Uterus (tissue), 4 donors: ENCODE results near the gene GABRG3. TPM values are rescaled to one million over a fixed set of nuclear protein-coding genes. Genes with fewer than 3 reads are reported as not detected.

ENCODE experiments used
- DNase-seq, 2 donors: peaks; one replicate each; pipeline ENCODE4 v3.0.0-alpha.2; 2019 to 2020
- H3K27ac ChIP-seq, 2 donors: fragments of 200-600 bp; sonication (generic); 1 replicate in 1 of 2; 2 replicates in 1 of 2; pipeline ENCODE4 v1.5.1; 2016 to 2018
- H3K27me3 ChIP-seq, 2 donors: fragments of 200-600 bp; sonication (generic); one replicate each; pipeline ENCODE4 v1.5.1; 2018 to 2019; ENCODE audit warnings: control low read depth in 1 of 2
- H3K36me3 ChIP-seq, 2 donors: fragments of 200-600 bp; sonication (generic); one replicate each; pipeline ENCODE4 v1.5.1; 2019; ENCODE audit warnings: control low read depth in 1 of 2
- H3K4me1 ChIP-seq, 2 donors: fragments of 200-600 bp; sonication (generic); one replicate each; pipeline ENCODE4 v1.5.1; 2018 to 2019; ENCODE audit warnings: control low read depth in 1 of 2
- H3K4me3 ChIP-seq, 2 donors: fragments of 200-600 bp; sonication (generic); 1 replicate in 1 of 2; 2 replicates in 1 of 2; pipeline ENCODE4 v1.5.1; 2018 to 2019; ENCODE audit warnings: mild to moderate bottlenecking in 1 of 2
- H3K9me3 ChIP-seq, 2 donors: fragments of 200-600 bp; sonication (generic); one replicate each; pipeline ENCODE4 v1.5.1; 2019; ENCODE audit warnings: control low read depth in 1 of 2
- POLR2A ChIP-seq, 2 donors: fragments of 450-650 bp; IDR thresholded peaks; one replicate each; pipeline ENCODE4 v1.6.1; 2016; ENCODE audit warnings: antibody characterized with exemption in 2 of 2, mild to moderate bottlenecking in 1 of 2, moderate library complexity in 1 of 2
- intact Hi-C: fragments of 100-400 bp; cut with DNase I; formaldehyde crosslinking; loops from one replicate; pipeline ENCODE4 v1.15.1; 2023; ENCODE audit warnings: low total_unique reads
- total RNA-seq, 4 donors: library from RNA; depleted of rRNA in 3 of 4; stranded (reverse); fragments of >200 nt in 3 of 4; gene quantifications; one replicate each; pipeline versions ENCODE4 v1.1.0 to v1.2.4, GENCODE V29; 2014 to 2023
- TF ChIP-seq, protein P1 (sequence below), 4 experiments: fragments of 200-600 bp in 2 of 4; fragments of 450-650 bp in 2 of 4; sonication (generic) in 2 of 4; IDR thresholded peaks; one replicate each; pipeline ENCODE4 v1.5.1; 2016 to 2019; ENCODE audit warnings: antibody characterized with exemption in 4 of 4, mild to moderate bottlenecking in 2 of 4, moderate library complexity in 1 of 4
- donor health status: DM: yes; HTN: yes; CAD: no.

GABRG3 gene
- total RNA-seq, 4 donors from 2014 or later, result 3.0 TPM; not detected in 3

DNA sequence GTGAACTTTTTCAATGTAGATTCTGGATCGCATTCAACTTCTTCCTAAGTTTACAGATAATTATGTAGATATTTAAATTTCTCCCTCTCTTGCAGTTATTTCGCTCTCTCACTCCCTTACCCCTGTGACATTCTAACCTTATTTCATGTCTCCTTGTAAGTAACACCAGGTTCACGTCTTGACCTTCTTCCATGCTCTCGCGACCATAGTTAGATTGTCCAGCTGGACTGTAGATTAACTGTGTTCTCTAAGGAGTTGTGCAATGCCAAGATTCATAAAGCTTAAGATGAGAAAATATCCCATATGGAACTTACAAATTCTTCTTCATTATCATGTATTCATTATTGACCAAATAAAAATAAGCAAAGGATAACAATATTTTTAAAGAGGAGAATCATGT is 430.5 kb downstream of the GABRG3 start:
- intact Hi-C loops, result no loop called here
- H3K4me1 ChIP-seq, result no peaks in the 10 kb centered on the region
- TF ChIP-seq, protein P1, sequence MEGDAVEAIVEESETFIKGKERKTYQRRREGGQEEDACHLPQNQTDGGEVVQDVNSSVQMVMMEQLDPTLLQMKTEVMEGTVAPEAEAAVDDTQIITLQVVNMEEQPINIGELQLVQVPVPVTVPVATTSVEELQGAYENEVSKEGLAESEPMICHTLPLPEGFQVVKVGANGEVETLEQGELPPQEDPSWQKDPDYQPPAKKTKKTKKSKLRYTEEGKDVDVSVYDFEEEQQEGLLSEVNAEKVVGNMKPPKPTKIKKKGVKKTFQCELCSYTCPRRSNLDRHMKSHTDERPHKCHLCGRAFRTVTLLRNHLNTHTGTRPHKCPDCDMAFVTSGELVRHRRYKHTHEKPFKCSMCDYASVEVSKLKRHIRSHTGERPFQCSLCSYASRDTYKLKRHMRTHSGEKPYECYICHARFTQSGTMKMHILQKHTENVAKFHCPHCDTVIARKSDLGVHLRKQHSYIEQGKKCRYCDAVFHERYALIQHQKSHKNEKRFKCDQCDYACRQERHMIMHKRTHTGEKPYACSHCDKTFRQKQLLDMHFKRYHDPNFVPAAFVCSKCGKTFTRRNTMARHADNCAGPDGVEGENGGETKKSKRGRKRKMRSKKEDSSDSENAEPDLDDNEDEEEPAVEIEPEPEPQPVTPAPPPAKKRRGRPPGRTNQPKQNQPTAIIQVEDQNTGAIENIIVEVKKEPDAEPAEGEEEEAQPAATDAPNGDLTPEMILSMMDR (IDR thresholded peaks at IDR 0.05), result no peak
- TF ChIP-seq POLR2A (IDR thresholded peaks at IDR 0.05), result no peak
- no peaks in the 10 kb centered on the region for H3K9me3 ChIP-seq
- no peak overlapping the region for H3K4me3 ChIP-seq
- no peaks in the 10 kb centered on the region for H3K36me3 ChIP-seq
- no peak for DNase-seq
- no peak overlapping the region for H3K27ac ChIP-seq
- H3K27me3 ChIP-seq, result no peaks in the 10 kb centered on the region

DNA sequence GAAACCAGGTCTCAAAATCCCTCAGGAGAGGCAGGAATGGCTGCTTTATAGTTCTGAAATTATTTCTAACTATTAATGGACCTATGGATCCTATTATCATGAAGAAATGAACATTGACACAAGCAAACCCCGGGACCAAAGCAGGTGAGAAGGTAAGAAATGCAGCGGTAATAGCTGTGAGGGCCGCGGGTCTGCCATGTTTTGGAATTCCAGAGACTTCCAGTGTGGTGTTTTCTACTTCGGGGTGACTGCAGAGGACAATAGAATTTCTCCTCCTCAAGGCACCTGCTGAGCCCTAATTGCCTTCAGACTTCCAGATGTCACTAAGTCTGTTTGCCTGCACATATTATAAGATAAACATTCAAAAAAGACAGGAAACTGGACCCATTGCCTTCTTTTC is 437.4 kb downstream of the GABRG3 start:
- H3K4me3 ChIP-seq, result no peak overlapping the region
- no peaks in the 10 kb centered on the region for H3K4me1 ChIP-seq
- H3K27ac ChIP-seq, result no peak overlapping the region
- no peaks in the 10 kb centered on the region for H3K9me3 ChIP-seq
- no peak for DNase-seq
- H3K27me3 ChIP-seq, result no peaks in the 10 kb centered on the region
- TF ChIP-seq, protein P1 (IDR thresholded peaks at IDR 0.05), result no peak
- TF ChIP-seq POLR2A (IDR thresholded peaks at IDR 0.05), result no peak
- no peaks in the 10 kb centered on the region for H3K36me3 ChIP-seq
- intact Hi-C loops, result no loop called here

DNA sequence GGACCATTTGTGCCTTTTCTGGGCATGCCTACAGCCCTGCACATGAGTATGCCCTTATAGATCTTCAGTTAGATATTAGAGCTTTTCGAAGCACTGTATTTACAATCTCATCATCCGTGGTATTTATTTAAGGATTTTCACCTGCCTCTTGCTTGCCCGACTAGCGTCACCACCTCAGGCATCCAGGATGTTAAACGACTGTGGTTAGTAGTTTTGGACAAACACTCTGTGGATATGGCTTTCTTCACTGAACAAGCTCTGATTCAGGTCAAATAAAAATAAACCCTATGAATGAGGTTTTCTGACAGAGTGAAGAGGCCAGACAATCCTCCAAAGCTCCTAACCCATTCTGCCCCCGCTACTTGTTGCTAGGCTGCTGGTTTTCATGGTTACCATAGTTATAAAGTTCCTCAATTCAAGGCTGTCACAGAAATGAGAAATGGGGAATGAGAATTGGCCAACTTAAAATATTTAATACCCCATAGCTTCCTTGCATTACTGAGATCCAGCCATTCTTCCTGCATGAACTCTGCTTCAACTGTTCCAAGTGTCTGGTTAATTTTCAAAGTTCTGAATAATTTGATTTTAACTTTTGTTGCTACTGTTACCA is 440.1 kb downstream of the GABRG3 start:
- no peak for DNase-seq
- no peaks in the 10 kb centered on the region for H3K4me1 ChIP-seq
- TF ChIP-seq, protein P1 (IDR thresholded peaks at IDR 0.05), result no peak
- TF ChIP-seq POLR2A (IDR thresholded peaks at IDR 0.05), result no peak
- H3K27ac ChIP-seq, result no peak overlapping the region
- intact Hi-C loops, result no loop called here
- no peaks in the 10 kb centered on the region for H3K27me3 ChIP-seq
- no peaks in the 10 kb centered on the region for H3K9me3 ChIP-seq
- H3K36me3 ChIP-seq, result no peaks in the 10 kb centered on the region
- H3K4me3 ChIP-seq, result no peak overlapping the region

DNA sequence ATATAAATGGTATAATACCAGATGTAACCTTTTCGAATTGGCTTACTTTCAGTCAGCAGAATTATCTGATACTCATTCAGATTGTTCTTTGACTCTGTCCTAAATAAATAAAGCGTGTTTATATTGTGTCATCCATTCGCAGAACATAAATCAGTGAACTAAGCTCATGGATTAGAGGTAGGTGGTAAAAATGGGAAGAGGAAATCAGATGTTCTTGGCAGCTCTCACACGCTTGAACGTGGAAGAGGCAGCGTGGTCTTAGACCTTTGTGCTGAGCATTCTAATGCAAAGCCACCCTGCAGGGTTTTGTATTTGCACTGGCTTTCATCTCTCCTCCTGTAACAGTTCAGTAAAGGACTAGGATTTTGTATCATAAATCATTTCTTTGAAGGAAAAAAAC is 441.4 kb downstream of the GABRG3 start:
- no peaks in the 10 kb centered on the region for H3K9me3 ChIP-seq
- no peaks in the 10 kb centered on the region for H3K36me3 ChIP-seq
- TF ChIP-seq POLR2A (IDR thresholded peaks at IDR 0.05), result no peak
- TF ChIP-seq, protein P1 (IDR thresholded peaks at IDR 0.05), result no peak
- no peak overlapping the region for H3K27ac ChIP-seq
- H3K4me3 ChIP-seq, result no peak overlapping the region
- H3K4me1 ChIP-seq, result no peaks in the 10 kb centered on the region
- intact Hi-C loops, result no loop called here
- DNase-seq, result no peak
- no peaks in the 10 kb centered on the region for H3K27me3 ChIP-seq

DNA sequence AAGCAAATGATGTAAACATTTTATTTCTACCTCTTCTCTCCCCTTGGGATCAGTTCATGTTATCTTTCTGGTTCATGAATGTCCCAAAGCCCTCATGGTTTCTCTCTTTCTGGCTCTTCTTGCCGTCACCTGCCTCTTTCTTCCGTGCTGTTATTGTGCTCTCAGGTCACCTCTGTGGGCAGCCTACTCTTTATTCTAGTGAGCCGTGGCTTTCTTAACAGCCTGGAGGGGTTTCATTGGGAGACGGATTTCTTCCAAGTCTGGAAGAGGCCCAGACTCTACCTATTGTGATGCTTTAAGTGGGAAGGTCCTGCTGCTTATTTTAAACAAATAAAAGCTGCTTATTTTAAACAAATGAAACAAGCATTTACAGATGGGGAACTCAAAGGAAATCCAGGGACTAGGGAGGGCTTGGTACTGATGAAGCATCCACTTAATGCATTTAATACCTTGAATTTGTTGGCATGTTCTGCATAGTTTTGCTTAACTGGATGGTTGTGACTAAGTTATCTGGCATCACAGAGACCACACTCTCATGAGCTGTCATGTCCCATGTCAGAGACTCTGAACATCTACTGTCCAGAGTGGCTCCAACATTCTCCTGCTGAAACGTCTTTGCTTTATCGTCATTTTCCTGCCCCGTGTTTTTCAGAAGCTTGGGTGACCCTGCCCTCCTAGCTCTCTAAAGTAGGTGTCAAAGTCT is 443.3 kb downstream of the GABRG3 start:
- TF ChIP-seq, protein P1 (IDR thresholded peaks at IDR 0.05), result no peak
- TF ChIP-seq POLR2A (IDR thresholded peaks at IDR 0.05), result no peak
- H3K27me3 ChIP-seq, result no peaks in the 10 kb centered on the region
- no peaks in the 10 kb centered on the region for H3K4me1 ChIP-seq
- intact Hi-C loops, result no loop called here
- H3K27ac ChIP-seq, result no peak overlapping the region
- H3K9me3 ChIP-seq, result no peaks in the 10 kb centered on the region
- no peaks in the 10 kb centered on the region for H3K36me3 ChIP-seq
- no peak overlapping the region for H3K4me3 ChIP-seq
- no peak for DNase-seq
